Neural progenitor cell (in vitro differentiated cells): ENCODE measurements around the gene RASGRP3. TPM values are rescaled to one million over a fixed set of nuclear protein-coding genes. Genes with fewer than 3 reads are reported as not detected.

ENCODE experiments used
- DNase-seq: peaks from one replicate; pipeline ENCODE4 v3.0.0-alpha.2; 2016; ENCODE audit warnings: low spot score
- H2AFZ ChIP-seq: fragments of 200-600 bp; sonication (generic); replicated peaks from 2 replicates; pipeline ENCODE4 v1.6.1; 2016; ENCODE audit warnings: antibody characterized with exemption
- H3F3A ChIP-seq: fragments of 200-600 bp; sonication (generic); 2 replicates; pipeline ENCODE4 v1.6.1; 2016; ENCODE audit warnings: antibody characterized with exemption, low read depth
- H3K27ac ChIP-seq: fragments of 200-600 bp; sonication (generic); 2 replicates; pipeline ENCODE4 v1.5.1; 2016; ENCODE audit warnings: mild to moderate bottlenecking
- H3K27me3 ChIP-seq: fragments of 200-600 bp; sonication (generic); 2 replicates; pipeline ENCODE4 v1.6.1; 2016; ENCODE audit warnings: mild to moderate bottlenecking, moderate library complexity
- H3K36me3 ChIP-seq: fragments of 200-600 bp; sonication (generic); 2 replicates; pipeline ENCODE4 v1.5.1; 2016
- H3K4me1 ChIP-seq: fragments of 200-600 bp; sonication (generic); 2 replicates; pipeline ENCODE4 v1.6.1; 2016; ENCODE audit warnings: mixed run types
- H3K4me2 ChIP-seq: fragments of 200-600 bp; sonication (generic); 2 replicates; pipeline ENCODE4 v1.6.1; 2016
- H3K4me3 ChIP-seq: fragments of 200-600 bp; sonication (generic); 2 replicates; pipeline ENCODE4 v1.5.1; 2016
- H3K79me2 ChIP-seq: fragments of 200-600 bp; sonication (generic); 2 replicates; pipeline ENCODE4 v1.6.1; 2016; ENCODE audit warnings: low read depth
- H3K9ac ChIP-seq: fragments of 200-600 bp; sonication (generic); 2 replicates; pipeline ENCODE4 v1.6.1; 2016
- H3K9me3 ChIP-seq: fragments of 200-600 bp; sonication (generic); 2 replicates; pipeline ENCODE4 v1.5.1; 2016; ENCODE audit warnings: low read depth
- H4K20me1 ChIP-seq: fragments of 200-600 bp; sonication (generic); 2 replicates; pipeline ENCODE4 v1.6.1; 2016; ENCODE audit warnings: low read depth
- H3K27ac Mint-ChIP-seq: 3 replicates; pipeline ENCODE4 v1.8.0; 2021; ENCODE audit warnings: mixed read lengths
- H3K27me3 Mint-ChIP-seq: 2 replicates; pipeline ENCODE4 v1.8.0; 2022; ENCODE audit warnings: low read depth, mild to moderate bottlenecking, inconsistent platforms, moderate library complexity, mixed read lengths; ENCODE audit not compliant: insufficient read depth
- H3K36me3 Mint-ChIP-seq: 3 replicates; pipeline ENCODE4 v1.8.0; 2021; ENCODE audit warnings: mixed read lengths
- H3K4me1 Mint-ChIP-seq: 3 replicates; pipeline ENCODE4 v1.8.0; 2021; ENCODE audit warnings: mixed read lengths
- H3K4me3 Mint-ChIP-seq: 3 replicates; pipeline ENCODE4 v1.8.0; 2021; ENCODE audit warnings: mild to moderate bottlenecking, moderate library complexity, mixed read lengths
- H3K9me3 Mint-ChIP-seq: 3 replicates; pipeline ENCODE4 v1.8.0; 2020; ENCODE audit warnings: mixed read lengths
- EZH2 ChIP-seq: fragments of 200-600 bp; sonication (generic); IDR thresholded peaks from 2 replicates; pipeline ENCODE4 v1.6.1; 2017; ENCODE audit warnings: antibody characterized with exemption, mild to moderate bottlenecking, moderate library complexity
- EZH2phosphoT487 ChIP-seq: fragments of 200-600 bp; sonication (generic); IDR thresholded peaks from 2 replicates; pipeline ENCODE4 v1.6.1; 2017; ENCODE audit warnings: antibody characterized with exemption
- small RNA-seq: library from RNA; depleted of rRNA; stranded (forward); fragments of <200 nt; gene quantifications from one replicate; pipeline ENCODE3, GENCODE V24; 2015
- total RNA-seq: library from RNA; depleted of rRNA; stranded (reverse); fragments of >200 nt; gene quantifications from 2 replicates; pipeline ENCODE4 v1.2.3, GENCODE V29; 2015; ENCODE audit warnings: low replicate concordance
- TF ChIP-seq, protein P1 (sequence below): fragments of 200-600 bp; sonication (generic); IDR thresholded peaks from 2 replicates; pipeline ENCODE4 v1.5.1; 2017; ENCODE audit warnings: antibody characterized with exemption, mild to moderate bottlenecking

The RASGRP3 gene
- total RNA-seq, 1 donor from 2014 or later, result not detected

GRCh38 chr2:33607251-33607721 is 130.8 kb downstream of the RASGRP3 start:
- Mint-ChIP-seq H3K27me3 (peaks cover 3% of the 10 kb centered on the region), H3K27ac (no peak overlapping the region), H3K9me3 (peaks cover 9% of the 10 kb centered on the region), H3K4me3 (no peak overlapping the region), H3K36me3 (no peaks in the 10 kb centered on the region), H3K4me1 (peaks cover 3% of the 10 kb centered on the region)
- Histone ChIP-seq H2AFZ (no peak overlapping the region), H3K36me3 (no peaks in the 10 kb centered on the region), H3K9me3 (no peaks in the 10 kb centered on the region), H3K9ac (no peak overlapping the region), H3K4me2 (no peak overlapping the region), H3K79me2 (no peaks in the 10 kb centered on the region), H3K4me1 (peaks cover 6% of the 10 kb centered on the region), H3K4me3 (no peak overlapping the region), H4K20me1 (no peaks in the 10 kb centered on the region), H3K27ac (no peak overlapping the region), H3F3A (no peaks in the 10 kb centered on the region), H3K27me3 (no peaks in the 10 kb centered on the region)
- TF ChIP-seq, protein P1, sequence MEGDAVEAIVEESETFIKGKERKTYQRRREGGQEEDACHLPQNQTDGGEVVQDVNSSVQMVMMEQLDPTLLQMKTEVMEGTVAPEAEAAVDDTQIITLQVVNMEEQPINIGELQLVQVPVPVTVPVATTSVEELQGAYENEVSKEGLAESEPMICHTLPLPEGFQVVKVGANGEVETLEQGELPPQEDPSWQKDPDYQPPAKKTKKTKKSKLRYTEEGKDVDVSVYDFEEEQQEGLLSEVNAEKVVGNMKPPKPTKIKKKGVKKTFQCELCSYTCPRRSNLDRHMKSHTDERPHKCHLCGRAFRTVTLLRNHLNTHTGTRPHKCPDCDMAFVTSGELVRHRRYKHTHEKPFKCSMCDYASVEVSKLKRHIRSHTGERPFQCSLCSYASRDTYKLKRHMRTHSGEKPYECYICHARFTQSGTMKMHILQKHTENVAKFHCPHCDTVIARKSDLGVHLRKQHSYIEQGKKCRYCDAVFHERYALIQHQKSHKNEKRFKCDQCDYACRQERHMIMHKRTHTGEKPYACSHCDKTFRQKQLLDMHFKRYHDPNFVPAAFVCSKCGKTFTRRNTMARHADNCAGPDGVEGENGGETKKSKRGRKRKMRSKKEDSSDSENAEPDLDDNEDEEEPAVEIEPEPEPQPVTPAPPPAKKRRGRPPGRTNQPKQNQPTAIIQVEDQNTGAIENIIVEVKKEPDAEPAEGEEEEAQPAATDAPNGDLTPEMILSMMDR, result no peak
- TF ChIP-seq EZH2phosphoT487 (no peak), EZH2 (no peak)
- no peak for DNase-seq

DNA sequence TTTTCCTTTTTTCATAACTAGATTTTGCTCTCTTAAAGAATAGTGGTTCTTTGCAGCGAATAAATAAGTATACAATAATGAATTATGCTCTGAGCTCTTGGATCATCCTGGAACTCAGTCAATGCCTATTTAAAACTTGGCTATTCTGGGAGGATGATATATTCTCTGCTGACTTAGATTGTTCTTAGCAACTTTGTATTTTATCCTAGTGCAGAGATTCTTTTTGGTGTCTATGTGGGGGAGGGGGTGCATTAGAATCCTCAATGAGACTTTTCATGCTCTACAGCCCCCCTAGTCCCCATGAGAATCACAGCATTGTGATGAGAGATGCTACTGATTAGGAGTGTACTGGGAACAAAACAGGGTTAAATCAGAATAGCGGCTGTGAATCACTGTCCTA is 131.5 kb downstream of the RASGRP3 start:
- Histone ChIP-seq H3K27ac (no peak overlapping the region), H3K9ac (no peak overlapping the region), H3K4me2 (no peak overlapping the region), H3K4me1 (peaks cover 6% of the 10 kb centered on the region), H3K36me3 (no peaks in the 10 kb centered on the region), H3K79me2 (no peaks in the 10 kb centered on the region), H3K4me3 (no peak overlapping the region), H3K9me3 (no peaks in the 10 kb centered on the region), H2AFZ (no peak overlapping the region), H4K20me1 (no peaks in the 10 kb centered on the region), H3F3A (no peaks in the 10 kb centered on the region), H3K27me3 (no peaks in the 10 kb centered on the region)
- peaks cover 3% of the 10 kb centered on the region for H3K27me3 Mint-ChIP-seq
- H3K4me3 Mint-ChIP-seq, result no peak overlapping the region
- H3K27ac Mint-ChIP-seq, result no peak overlapping the region
- no peak for DNase-seq
- no peaks in the 10 kb centered on the region for H3K36me3 Mint-ChIP-seq
- TF ChIP-seq, protein P1, result no peak
- TF ChIP-seq EZH2 (no peak), EZH2phosphoT487 (no peak)
- peaks cover 9% of the 10 kb centered on the region for H3K9me3 Mint-ChIP-seq
- peaks cover 3% of the 10 kb centered on the region for H3K4me1 Mint-ChIP-seq

DNA sequence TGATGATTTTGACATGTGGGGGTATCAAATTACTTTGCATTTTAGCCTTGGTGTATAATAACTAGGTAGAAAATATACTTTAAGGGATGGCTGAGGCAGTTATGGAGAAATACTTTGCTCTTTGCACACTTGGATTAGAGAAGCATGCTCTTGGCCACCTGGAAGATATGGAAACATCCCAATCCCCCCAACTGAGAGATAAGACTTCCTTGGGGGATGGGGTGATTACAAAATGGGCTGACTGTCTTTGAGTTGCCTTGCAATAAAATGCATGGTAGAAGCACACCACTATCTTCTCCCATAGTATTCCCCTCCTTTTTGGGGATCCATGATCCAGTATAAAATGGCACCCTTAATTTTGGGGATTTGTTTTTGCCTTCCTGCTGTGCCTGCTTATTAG is 137.7 kb downstream of the RASGRP3 start:
- H3K27ac ChIP-seq, result no peak overlapping the region
- H3K79me2 ChIP-seq, result no peaks in the 10 kb centered on the region
- Mint-ChIP-seq H3K27ac (no peak overlapping the region), H3K4me3 (no peak overlapping the region), H3K27me3 (no peaks in the 10 kb centered on the region), H3K4me1 (no peaks in the 10 kb centered on the region), H3K9me3 (peaks cover 32% of the 10 kb centered on the region), H3K36me3 (peaks cover 3% of the 10 kb centered on the region)
- H3K36me3 ChIP-seq, result peaks cover 4% of the 10 kb centered on the region
- H3K4me3 ChIP-seq, result no peak overlapping the region
- peaks cover 7% of the 10 kb centered on the region for H3K4me1 ChIP-seq
- H3F3A ChIP-seq, result no peaks in the 10 kb centered on the region
- H3K9ac ChIP-seq, result no peak overlapping the region
- no peak overlapping the region for H2AFZ ChIP-seq
- no peaks in the 10 kb centered on the region for H3K27me3 ChIP-seq
- no peaks in the 10 kb centered on the region for H3K9me3 ChIP-seq
- peak overlapping the region; percentile 54 for H3K4me2 ChIP-seq
- no peak for DNase-seq
- TF ChIP-seq, protein P1, result no peak
- TF ChIP-seq EZH2phosphoT487, result no peak
- TF ChIP-seq EZH2, result no peak
- H4K20me1 ChIP-seq, result no peaks in the 10 kb centered on the region

Small RNA genes lying within 50 kb of the gene (small RNA-seq; reads per million reads assigned to genes)
- gene ATP6V0E1P3, result not detected

Other genes with a start within 250 kb of the RASGRP3 start
- gene FAM98A, start 122.7 kb downstream of the RASGRP3 start, total RNA-seq, result 13.3 and 16.5 TPM in 2 replicates